HepG2 (cell line): ENCODE results near the gene GTF2F1. TPM values are rescaled to one million over a fixed set of nuclear protein-coding genes. Genes with fewer than 3 reads are reported as not detected.

Experiments
- DMTF1 ChIP-seq: sonication (generic); formaldehyde crosslinking; IDR thresholded peaks from 2 replicates; pipeline ENCODE4 v1.4.0; 2020; ENCODE audit warnings: mild to moderate bottlenecking, missing genetic modification reagents
- DNMT1 ChIP-seq: sonication (generic); formaldehyde crosslinking; IDR thresholded peaks from 2 replicates; pipeline ENCODE4 v1.5.1; 2020; ENCODE audit warnings: mild to moderate bottlenecking, missing genetic modification reagents
- E2F5 ChIP-seq: sonication (generic); formaldehyde crosslinking; conservative IDR thresholded peaks from 2 replicates; pipeline ENCODE4 v1.4.0; 2020; ENCODE audit warnings: missing genetic modification reagents
- FOXO4 ChIP-seq: sonication (generic); formaldehyde crosslinking; conservative IDR thresholded peaks from 2 replicates; pipeline ENCODE4 v1.8.1; 2023; ENCODE audit warnings: missing genetic modification reagents
- HOXA9 ChIP-seq: sonication (generic); formaldehyde crosslinking; IDR thresholded peaks from 2 replicates; pipeline ENCODE4 v1.8.1; 2022; ENCODE audit warnings: missing genetic modification reagents, mild to moderate bottlenecking, moderate library complexity, borderline replicate concordance
- MIER3 ChIP-seq: IDR thresholded peaks from 2 replicates; pipeline ENCODE4 v1.6.1; 2016; ENCODE audit warnings: missing compliant biosample characterization, borderline replicate concordance
- NPAS2 ChIP-seq: sonication (generic); formaldehyde crosslinking; IDR thresholded peaks from 2 replicates; pipeline ENCODE4 v1.8.0; 2022; ENCODE audit warnings: mild to moderate bottlenecking, missing genetic modification reagents, borderline replicate concordance
- TBX3 ChIP-seq: fragments of 450-650 bp; IDR thresholded peaks from 2 replicates; pipeline ENCODE4 v1.6.1; 2017; ENCODE audit warnings: antibody characterized with exemption, mild to moderate bottlenecking, inconsistent platforms, borderline replicate concordance
- TFDP1 ChIP-seq: IDR thresholded peaks from 2 replicates; pipeline ENCODE4 v1.6.1; 2016; ENCODE audit warnings: missing compliant biosample characterization, missing genetic modification reagents, borderline replicate concordance
- YEATS2 ChIP-seq: sonication (generic); formaldehyde crosslinking; IDR thresholded peaks from 2 replicates; pipeline ENCODE4 v1.4.0; 2020; ENCODE audit warnings: missing genetic modification reagents, borderline replicate concordance
- ZKSCAN5 ChIP-seq: sonication (generic); formaldehyde crosslinking; IDR thresholded peaks from 2 replicates; pipeline ENCODE4 v1.5.1; 2020; ENCODE audit warnings: mild to moderate bottlenecking, missing genetic modification reagents
- ZMAT5 ChIP-seq: sonication (generic); formaldehyde crosslinking; IDR thresholded peaks from 2 replicates; pipeline ENCODE4 v1.5.0; 2020; ENCODE audit warnings: mild to moderate bottlenecking, low read depth, missing genetic modification reagents, borderline replicate concordance
- ZNF30 ChIP-seq: sonication (generic); formaldehyde crosslinking; IDR thresholded peaks from 2 replicates; pipeline ENCODE4 v1.5.0; 2020; ENCODE audit warnings: mild to moderate bottlenecking, missing genetic modification reagents
- ZNF770 ChIP-seq: sonication (generic); formaldehyde crosslinking; IDR thresholded peaks from 2 replicates; pipeline ENCODE4 v1.5.0; 2020; ENCODE audit warnings: mild to moderate bottlenecking, missing genetic modification reagents
- ZXDC ChIP-seq: sonication (generic); formaldehyde crosslinking; IDR thresholded peaks from 2 replicates; pipeline ENCODE4 v1.5.0; 2020; ENCODE audit warnings: mild to moderate bottlenecking, missing genetic modification reagents
- polyA plus RNA-seq, 8 experiments: library from polyadenylated mRNA; depleted of rRNA in 3 of 8; stranded (reverse) in 7 of 8; unstranded in 1 of 8; fragments of >200 nt; fragmentation: Illumina TruSeq in 4 of 8; extraction: Trizol in 4 of 8; gene quantifications; 2 replicates each; pipeline versions ENCODE4 v1.2.1 to v1.2.3, GENCODE V29; 2011 to 2016; ENCODE audit warnings: low read depth in 4 of 8, missing spikeins in 1 of 8, mixed read lengths in 1 of 8; ENCODE audit not compliant: insufficient read depth in 1 of 8
- total RNA-seq, 5 experiments: library from RNA; depleted of rRNA; stranded (reverse); fragments of >200 nt; fragmentation: Illumina TruSeq; extraction: Trizol; gene quantifications; 2 replicates each; pipeline ENCODE4 v1.2.3, GENCODE V29; 2016; ENCODE audit warnings: low read depth in 1 of 5

Gene GTF2F1
- total and polyA plus RNA-seq, 2 of the 13 experiments (the other 11 are each of a cell fraction or from before 2014, with no cell fraction given) = 27.8 to 34.1 TPM

GRCh38 chr19:6393074-6393982, at the start of gene GTF2F1 (continued):
- TF ChIP-seq MIER3 (CRISPR knock-in tag) (no peak), ZKSCAN5 (CRISPR knock-in tag) (no peak), ZNF30 (CRISPR knock-in tag) (no peak), YEATS2 (CRISPR knock-in tag) (peak; percentile 70; the same call in 1 of the 2 replicates), ZNF770 (CRISPR knock-in tag) (no peak), ZMAT5 (CRISPR knock-in tag) (no peak), TBX3 (no peak), NPAS2 (CRISPR knock-in tag) (no peak), FOXO4 (CRISPR knock-in tag) (no peak), ZXDC (no peak), E2F5 (CRISPR knock-in tag) (0 out of 2 replicates have a peak, but pooled peaks have one; percentile 46), HOXA9 (CRISPR knock-in tag) (no peak), DNMT1 (CRISPR knock-in tag) (peak; percentile 65; the same call in 1 of the 2 replicates), TFDP1 (no peak), DMTF1 (CRISPR knock-in tag) (no peak)
